PFSK-1 (cell line): ENCODE results near the gene GRHPR.

ENCODE experiments used
- FOXP2 ChIP-seq: optimal IDR thresholded peaks from 2 replicates; pipeline ENCODE3; 2011; ENCODE audit warnings: borderline replicate concordance, control low read depth, inconsistent platforms; ENCODE audit not compliant: insufficient read depth; ENCODE audit errors: extremely low read length, extremely low read depth
- POLR2AphosphoS5 ChIP-seq: IDR thresholded peaks from 2 replicates; pipeline ENCODE4 v1.6.1; 2012; ENCODE audit warnings: low read depth, mild to moderate bottlenecking, control low read depth, low read length, moderate library complexity
- REST ChIP-seq, 2 experiments: IDR thresholded peaks; 2 replicates each; pipeline versions ENCODE4 v1.6.1 to v1.8.0; 2011 to 2012; ENCODE audit warnings: low read depth in 2 of 2, low read length in 2 of 2, control low read depth in 1 of 2, inconsistent platforms in 1 of 2, mild to moderate bottlenecking in 1 of 2, moderate library complexity in 1 of 2; ENCODE audit not compliant: insufficient read depth in 1 of 2
- SIN3A ChIP-seq: IDR thresholded peaks from 2 replicates; pipeline ENCODE4 v1.6.1; 2012; ENCODE audit warnings: mild to moderate bottlenecking, low read length, moderate library complexity, borderline replicate concordance; ENCODE audit not compliant: insufficient read depth
- TAF1 ChIP-seq: IDR thresholded peaks from 2 replicates; pipeline ENCODE4 v1.6.1; 2012; ENCODE audit warnings: low read length, control low read depth, borderline replicate concordance; ENCODE audit not compliant: insufficient read depth

The GRHPR gene

GRCh38 chr9:37382161-37382981, 40.1 kb upstream of the GRHPR start:
- TF ChIP-seq TAF1 (no peak), FOXP2 (no peak), POLR2AphosphoS5 (no peak), SIN3A (no peak), REST (IDR thresholded peaks at IDR 0.05; ENCODE audit: insufficient read depth in 1 of 2, low read depth in 2 of 2, low read length in 2 of 2) (no peak)

GRCh38 chr9:37382982-37383357, 39.5 kb upstream of the GRHPR start:
- TF ChIP-seq SIN3A (no peak), POLR2AphosphoS5 (no peak), REST (IDR thresholded peaks at IDR 0.05; ENCODE audit: insufficient read depth in 1 of 2, low read depth in 2 of 2, low read length in 2 of 2) (no peak), TAF1 (no peak)

- TF ChIP-seq FOXP2 (no peak), SIN3A (no peak), REST (IDR thresholded peaks at IDR 0.05; ENCODE audit: insufficient read depth in 1 of 2, low read depth in 2 of 2, low read length in 2 of 2) (no peak), POLR2AphosphoS5 (no peak), TAF1 (no peak)
These were observed 39.1 kb upstream of the GRHPR start for GRCh38 chr9:37383393-37383792.

GRCh38 chr9:37383876-37384746, 38.4 kb upstream of the GRHPR start:
- no peak for TF ChIP-seq SIN3A
- no peak for TF ChIP-seq TAF1
- no peak for TF ChIP-seq FOXP2
- TF ChIP-seq REST (IDR thresholded peaks at IDR 0.05; ENCODE audit: insufficient read depth in 1 of 2, low read depth in 2 of 2, low read length in 2 of 2): no peak
- no peak for TF ChIP-seq POLR2AphosphoS5
